Fibroblast of lung (primary cell): ENCODE data around the gene NR3C2. TPM values are rescaled to one million over a fixed set of nuclear protein-coding genes. Genes with fewer than 3 reads are reported as not detected.
A peak's percentile ranks its signal among the peaks of the same experiment; 100 is the strongest.

Experiments
- DNase-seq, 2 donors: peaks; one replicate each; pipeline versions ENCODE4 v3.0.0 to v3.0.0-alpha.2; 2010; ENCODE audit warnings: low read depth in 2 of 2
- H2AFZ ChIP-seq: 2 replicates; pipeline ENCODE4 v1.5.1; 2012; ENCODE audit warnings: low read length, control low read depth, inconsistent platforms
- H3K27ac ChIP-seq: 2 replicates; pipeline ENCODE4 v1.5.1; 2011; ENCODE audit warnings: low read length, control low read depth; ENCODE audit not compliant: insufficient read depth
- H3K27me3 ChIP-seq: 2 replicates; pipeline ENCODE4 v1.5.1; 2011; ENCODE audit warnings: mild to moderate bottlenecking, low read length; ENCODE audit not compliant: control insufficient read depth, insufficient read depth
- H3K36me3 ChIP-seq: 2 replicates; pipeline ENCODE4 v1.5.1; 2011; ENCODE audit warnings: low read length; ENCODE audit not compliant: control insufficient read depth, insufficient read depth
- H3K4me1 ChIP-seq: 2 replicates; pipeline ENCODE4 v1.5.1; 2011; ENCODE audit warnings: low read length; ENCODE audit not compliant: control insufficient read depth, insufficient read depth; ENCODE audit errors: extremely low read depth
- H3K4me2 ChIP-seq: 2 replicates; pipeline ENCODE4 v1.5.1; 2011; ENCODE audit warnings: low read length, control low read depth; ENCODE audit not compliant: insufficient read depth; ENCODE audit errors: extremely low read depth
- H3K4me3 ChIP-seq, 4 experiments: fragments of 200-600 bp in 1 of 4; sonication (generic) in 1 of 4; replicated peaks in 1 of 4; 2 replicates each; pipeline ENCODE4 v1.5.1; 2011 to 2016; ENCODE audit warnings: low read length in 4 of 4, low read depth in 3 of 4, mild to moderate bottlenecking in 3 of 4, control low read depth in 2 of 4, inconsistent platforms in 1 of 4, mixed read lengths in 1 of 4; ENCODE audit not compliant: insufficient read depth in 1 of 4; ENCODE audit errors: control extremely low read depth in 1 of 4
- H3K79me2 ChIP-seq: 2 replicates; pipeline ENCODE4 v1.5.1; 2012; ENCODE audit warnings: mild to moderate bottlenecking, low read length, inconsistent platforms; ENCODE audit not compliant: control insufficient read depth, insufficient read depth
- H3K9ac ChIP-seq: 2 replicates; pipeline ENCODE4 v1.5.1; 2011; ENCODE audit warnings: mild to moderate bottlenecking, low read length, control low read depth; ENCODE audit not compliant: insufficient read depth
- H3K9me3 ChIP-seq: 2 replicates; pipeline ENCODE4 v1.5.1; 2012; ENCODE audit warnings: low read depth, low read length; ENCODE audit not compliant: control insufficient read depth, insufficient read depth
- H4K20me1 ChIP-seq: 2 replicates; pipeline ENCODE4 v1.5.1; 2011; ENCODE audit warnings: low read length; ENCODE audit not compliant: control insufficient read depth, insufficient read depth; ENCODE audit errors: extremely low read depth
- EZH2 ChIP-seq: IDR thresholded peaks from 2 replicates; pipeline ENCODE4 v1.5.1; 2012; ENCODE audit warnings: low read length, control low read depth, mild to moderate bottlenecking; ENCODE audit errors: missing control alignments
- polyA plus RNA-seq, 2 donors: library from polyadenylated mRNA; depleted of rRNA in 1 of 2; stranded (reverse) in 1 of 2; unstranded in 1 of 2; fragments of >200 nt; gene quantifications; 2 replicates each; pipeline ENCODE4 v1.2.1, GENCODE V29; 2011 to 2012; ENCODE audit warnings: missing spikeins in 1 of 2
- total RNA-seq: library from RNA; depleted of rRNA; stranded (reverse); fragments of >200 nt; gene quantifications from 2 replicates; pipeline ENCODE4 v1.2.1, GENCODE V29; 2014
- TF ChIP-seq, protein P1 (sequence below), 2 donors: IDR thresholded peaks in 1 of 2; conservative IDR thresholded peaks in 1 of 2; 1 replicate in 1 of 2; 2 replicates in 1 of 2; pipeline ENCODE4 v1.5.1; 2011 to 2012; ENCODE audit warnings: low read length in 2 of 2, control low read depth in 1 of 2, inconsistent platforms in 1 of 2, low read depth in 1 of 2, mild to moderate bottlenecking in 1 of 2

Gene NR3C2
- total and polyA plus RNA-seq, 2 donors (not counting 1 experiment from before 2014, with no cell fraction given), result 1.9 to 7.4 TPM

DNA sequence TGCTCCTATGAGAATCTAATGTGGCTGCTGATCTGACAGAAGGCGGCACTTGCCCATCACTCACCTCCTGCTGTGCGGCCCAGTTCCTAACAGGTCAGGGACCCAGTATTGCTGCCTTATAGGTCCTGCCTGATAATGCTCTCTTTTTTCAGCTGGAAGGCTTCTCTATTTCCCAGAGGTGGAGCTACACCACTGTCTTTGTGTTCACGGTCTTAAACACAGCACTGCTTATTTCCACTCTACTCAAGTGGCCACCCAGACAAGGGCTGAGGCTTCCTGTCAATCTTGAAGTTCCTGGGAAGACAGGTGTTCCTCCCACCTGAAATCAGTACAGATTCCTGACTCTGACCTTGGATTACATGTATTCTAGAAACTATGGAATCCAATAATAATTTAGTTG is 270.6 kb downstream of the NR3C2 start:
- no peak overlapping the region for H3K27ac ChIP-seq
- H3K9me3 ChIP-seq, result no peaks in the 10 kb centered on the region
- DNase-seq, result no peak
- no peaks in the 10 kb centered on the region for H3K27me3 ChIP-seq
- TF ChIP-seq, protein P1, sequence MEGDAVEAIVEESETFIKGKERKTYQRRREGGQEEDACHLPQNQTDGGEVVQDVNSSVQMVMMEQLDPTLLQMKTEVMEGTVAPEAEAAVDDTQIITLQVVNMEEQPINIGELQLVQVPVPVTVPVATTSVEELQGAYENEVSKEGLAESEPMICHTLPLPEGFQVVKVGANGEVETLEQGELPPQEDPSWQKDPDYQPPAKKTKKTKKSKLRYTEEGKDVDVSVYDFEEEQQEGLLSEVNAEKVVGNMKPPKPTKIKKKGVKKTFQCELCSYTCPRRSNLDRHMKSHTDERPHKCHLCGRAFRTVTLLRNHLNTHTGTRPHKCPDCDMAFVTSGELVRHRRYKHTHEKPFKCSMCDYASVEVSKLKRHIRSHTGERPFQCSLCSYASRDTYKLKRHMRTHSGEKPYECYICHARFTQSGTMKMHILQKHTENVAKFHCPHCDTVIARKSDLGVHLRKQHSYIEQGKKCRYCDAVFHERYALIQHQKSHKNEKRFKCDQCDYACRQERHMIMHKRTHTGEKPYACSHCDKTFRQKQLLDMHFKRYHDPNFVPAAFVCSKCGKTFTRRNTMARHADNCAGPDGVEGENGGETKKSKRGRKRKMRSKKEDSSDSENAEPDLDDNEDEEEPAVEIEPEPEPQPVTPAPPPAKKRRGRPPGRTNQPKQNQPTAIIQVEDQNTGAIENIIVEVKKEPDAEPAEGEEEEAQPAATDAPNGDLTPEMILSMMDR (conservative IDR thresholded peaks at IDR 0.05 in 1 of 2, IDR thresholded peaks at IDR 0.05 in 1 of 2; ENCODE audit: low read depth in 1 of 2, low read length in 2 of 2), result no peak
- no peak for TF ChIP-seq EZH2
- H3K9ac ChIP-seq, result no peak overlapping the region
- H4K20me1 ChIP-seq, result no peaks in the 10 kb centered on the region
- no peak overlapping the region for H2AFZ ChIP-seq
- no peaks in the 10 kb centered on the region for H3K36me3 ChIP-seq
- H3K79me2 ChIP-seq, result no peaks in the 10 kb centered on the region
- no peak overlapping the region for H3K4me2 ChIP-seq
- H3K4me1 ChIP-seq, result no peaks in the 10 kb centered on the region
- H3K4me3 ChIP-seq, result no peak overlapping the region

DNA sequence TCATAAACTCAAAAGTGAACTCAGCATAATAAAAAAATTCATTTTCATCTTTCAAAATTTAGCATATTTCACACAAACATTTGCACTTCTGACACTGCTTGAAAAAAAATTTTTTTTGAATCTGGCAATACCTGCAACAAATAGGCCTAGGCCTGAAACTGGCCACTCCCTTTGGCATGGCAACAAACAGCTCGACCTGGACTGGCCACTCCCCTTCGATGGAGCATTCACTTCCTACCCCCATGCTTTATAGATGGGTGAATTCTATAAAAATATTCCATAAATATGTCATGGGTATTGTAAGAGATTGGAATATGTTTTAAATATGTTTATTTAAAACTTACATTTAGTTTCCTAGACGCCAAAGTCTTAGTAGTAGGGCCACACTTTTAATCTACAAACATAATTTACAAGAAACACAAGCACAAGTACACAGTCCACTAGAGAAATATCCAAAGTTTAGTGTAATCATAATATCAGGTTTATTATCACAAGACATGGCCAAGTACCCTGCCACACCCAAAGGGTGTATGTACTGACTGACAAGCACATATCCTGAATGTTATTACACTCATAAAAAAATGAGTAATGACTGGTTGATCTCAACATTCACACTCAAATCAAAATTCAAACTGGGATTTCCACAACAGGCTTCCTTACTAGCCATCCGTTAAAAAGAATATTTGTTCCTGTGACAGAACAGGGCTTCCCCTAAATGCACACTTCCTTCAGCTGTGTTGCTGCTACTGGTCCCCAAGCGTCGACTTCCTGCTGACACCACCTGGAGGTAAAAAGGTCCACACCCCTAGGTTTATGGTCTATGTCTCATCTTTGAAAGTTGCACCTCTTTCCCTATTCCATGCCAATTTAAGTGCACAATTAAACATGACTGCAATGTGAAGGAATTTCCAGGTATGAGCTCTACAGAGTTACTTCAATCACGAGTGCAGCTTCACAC is 271.5 kb downstream of the NR3C2 start:
- no peaks in the 10 kb centered on the region for H3K79me2 ChIP-seq
- H2AFZ ChIP-seq, result no peak overlapping the region
- no peaks in the 10 kb centered on the region for H3K27me3 ChIP-seq
- H3K4me3 ChIP-seq, result no peak overlapping the region
- no peaks in the 10 kb centered on the region for H3K36me3 ChIP-seq
- H3K4me1 ChIP-seq, result no peaks in the 10 kb centered on the region
- TF ChIP-seq EZH2, result no peak
- TF ChIP-seq, protein P1 (conservative IDR thresholded peaks at IDR 0.05 in 1 of 2, IDR thresholded peaks at IDR 0.05 in 1 of 2; ENCODE audit: low read depth in 1 of 2, low read length in 2 of 2), result no peak
- H4K20me1 ChIP-seq, result no peaks in the 10 kb centered on the region
- H3K4me2 ChIP-seq, result no peak overlapping the region
- no peak for DNase-seq
- H3K27ac ChIP-seq, result no peak overlapping the region
- no peaks in the 10 kb centered on the region for H3K9me3 ChIP-seq
- H3K9ac ChIP-seq, result no peak overlapping the region

DNA sequence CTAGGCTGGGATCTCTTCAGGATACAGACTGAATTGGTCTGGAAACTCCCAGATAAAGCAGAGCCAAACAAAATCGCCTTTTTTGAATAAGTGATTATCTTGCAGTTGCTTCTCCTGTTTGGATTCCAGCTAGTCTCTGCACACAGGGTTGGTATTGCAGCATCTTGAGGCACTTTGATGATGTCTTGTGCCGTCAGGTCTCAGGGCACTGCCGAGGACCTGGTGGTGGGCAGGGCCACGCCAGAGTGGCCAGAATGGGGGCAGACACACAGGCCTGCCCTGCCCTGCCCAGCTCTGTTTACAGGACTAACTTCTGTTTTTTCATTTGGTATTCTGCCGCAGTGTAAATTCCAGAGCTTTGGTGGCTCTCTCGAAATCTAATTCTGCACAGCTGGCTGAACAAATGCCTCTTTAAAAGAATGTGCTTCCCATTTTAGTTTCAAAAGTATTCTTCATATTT is 276.1 kb downstream of the NR3C2 start:
- no peak for TF ChIP-seq EZH2
- TF ChIP-seq, protein P1 (conservative IDR thresholded peaks at IDR 0.05 in 1 of 2, IDR thresholded peaks at IDR 0.05 in 1 of 2; ENCODE audit: low read depth in 1 of 2, low read length in 2 of 2), result no peak
- Histone ChIP-seq H3K36me3 (no peaks in the 10 kb centered on the region), H3K79me2 (no peaks in the 10 kb centered on the region), H3K9me3 (no peaks in the 10 kb centered on the region), H2AFZ (peak overlapping the region; percentile 79), H3K27ac (peak overlapping the region; percentile 35), H4K20me1 (no peaks in the 10 kb centered on the region), H3K4me2 (peak overlapping the region; percentile 90), H3K4me3 (peak overlapping the region in 2 of 4 experiments; percentile 15 to 42), H3K4me1 (no peaks in the 10 kb centered on the region), H3K27me3 (no peaks in the 10 kb centered on the region), H3K9ac (peak overlapping the region; percentile 13)
- peak in 1 of 2 donors; percentile 4 for DNase-seq
